IPS-18a (cell line): ENCODE results near the gene RRAS2.
"Not testable (repeated sequence)": the region's sequence is repeated elsewhere in the genome, so short reads cannot be mapped to it uniquely, and the experiment has no call there.

Source experiments
- H3K27ac ChIP-seq: one replicate; pipeline ENCODE4 v1.5.1; 2013; ENCODE audit warnings: low read length
- H3K27me3 ChIP-seq: one replicate; pipeline ENCODE4 v1.6.1; 2013; ENCODE audit warnings: mild to moderate bottlenecking, low read length; ENCODE audit not compliant: control insufficient read depth, insufficient read depth
- H3K36me3 ChIP-seq: one replicate; pipeline ENCODE4 v1.6.1; 2013; ENCODE audit warnings: low read depth, low read length; ENCODE audit not compliant: control insufficient read depth
- H3K4me1 ChIP-seq: one replicate; pipeline ENCODE4 v1.6.1; 2013; ENCODE audit warnings: low read depth, low read length; ENCODE audit not compliant: control insufficient read depth
- H3K4me3 ChIP-seq: one replicate; pipeline ENCODE4 v1.5.1; 2013; ENCODE audit warnings: low read length
- H3K9ac ChIP-seq: one replicate; pipeline ENCODE4 v1.6.1; 2013; ENCODE audit warnings: mild to moderate bottlenecking, low read length, moderate library complexity
- H3K9me3 ChIP-seq: one replicate; pipeline ENCODE4 v1.6.1; 2013; ENCODE audit warnings: low read depth, low read length; ENCODE audit not compliant: control insufficient read depth

The RRAS2 gene

GRCh38 chr11:14369598-14369997 is 10.6 kb upstream of the RRAS2 start:
- no peaks in the 10 kb centered on the region for H3K27me3 ChIP-seq
- no peak overlapping the region for H3K4me3 ChIP-seq
- H3K36me3 ChIP-seq, result no peaks in the 10 kb centered on the region
- H3K4me1 ChIP-seq, result peaks cover 6% of the 10 kb centered on the region
- no peak overlapping the region for H3K27ac ChIP-seq
- H3K9ac ChIP-seq, result no peak overlapping the region
- no peaks in the 10 kb centered on the region for H3K9me3 ChIP-seq

- H3K4me1 ChIP-seq, result peaks cover 6% of the 10 kb centered on the region
- no peak overlapping the region for H3K27ac ChIP-seq
- no peak overlapping the region for H3K9ac ChIP-seq
- H3K27me3 ChIP-seq, result no peaks in the 10 kb centered on the region
- H3K9me3 ChIP-seq, result no peaks in the 10 kb centered on the region
- H3K36me3 ChIP-seq, result no peaks in the 10 kb centered on the region
- H3K4me3 ChIP-seq, result no peak overlapping the region
These were observed 8.0 kb upstream of the RRAS2 start for GRCh38 chr11:14366936-14367335.

GRCh38 chr11:14364322-14364721 is 5.3 kb upstream of the RRAS2 start:
- H3K36me3 ChIP-seq, result no peaks in the 10 kb centered on the region
- H3K9ac ChIP-seq, result no peak overlapping the region
- no peaks in the 10 kb centered on the region for H3K9me3 ChIP-seq
- H3K27me3 ChIP-seq, result peaks cover 4% of the 10 kb centered on the region
- H3K4me3 ChIP-seq, result no peak overlapping the region
- peaks cover 4% of the 10 kb centered on the region for H3K4me1 ChIP-seq
- no peak overlapping the region for H3K27ac ChIP-seq

GRCh38 chr11:14362611-14363010 is 3.6 kb upstream of the RRAS2 start:
- no peak overlapping the region for H3K9ac ChIP-seq
- H3K9me3 ChIP-seq, result no peaks in the 10 kb centered on the region
- no peak overlapping the region for H3K4me3 ChIP-seq
- H3K36me3 ChIP-seq, result no peaks in the 10 kb centered on the region
- no peak overlapping the region for H3K27ac ChIP-seq
- peaks cover 5% of the 10 kb centered on the region for H3K27me3 ChIP-seq
- H3K4me1 ChIP-seq, result peaks cover 5% of the 10 kb centered on the region

- Histone ChIP-seq H3K9ac (no peak overlapping the region), H3K27ac (no peak overlapping the region), H3K9me3 (no peaks in the 10 kb centered on the region), H3K36me3 (no peaks in the 10 kb centered on the region), H3K4me1 (peaks cover 11% of the 10 kb centered on the region), H3K4me3 (no peak overlapping the region), H3K27me3 (peaks cover 5% of the 10 kb centered on the region)
These were observed 3.0 kb upstream of the RRAS2 start for GRCh38 chr11:14361951-14362350.

- peaks cover 12% of the 10 kb centered on the region for H3K4me1 ChIP-seq
- H3K4me3 ChIP-seq, result no peak overlapping the region
- H3K9ac ChIP-seq, result no peak overlapping the region
- no peaks in the 10 kb centered on the region for H3K9me3 ChIP-seq
- H3K27ac ChIP-seq, result no peak overlapping the region
- H3K27me3 ChIP-seq, result peaks cover 5% of the 10 kb centered on the region
- H3K36me3 ChIP-seq, result no peaks in the 10 kb centered on the region
These were observed 2.0 kb upstream of the RRAS2 start for GRCh38 chr11:14360976-14361375.

GRCh38 chr11:14359501-14360031 is 583 bp upstream of the RRAS2 start:
- Histone ChIP-seq H3K36me3 (peaks cover 3% of the 10 kb centered on the region), H3K9me3 (no peaks in the 10 kb centered on the region), H3K4me1 (peaks cover 12% of the 10 kb centered on the region), H3K4me3 (peak overlapping the region; percentile 94), H3K9ac (no peak overlapping the region), H3K27ac (no peak overlapping the region), H3K27me3 (peaks cover 5% of the 10 kb centered on the region)

GRCh38 chr11:14357881-14358728 is 878 bp downstream of the RRAS2 start:
- Histone ChIP-seq H3K9me3 (no peaks in the 10 kb centered on the region), H3K4me3 (peak overlapping the region; percentile 94), H3K9ac (peak overlapping the region; percentile 93), H3K27ac (no peak overlapping the region), H3K4me1 (peaks cover 22% of the 10 kb centered on the region), H3K27me3 (peaks cover 5% of the 10 kb centered on the region), H3K36me3 (peaks cover 3% of the 10 kb centered on the region)

- Histone ChIP-seq H3K27ac (no peak overlapping the region), H3K27me3 (peaks cover 5% of the 10 kb centered on the region), H3K9ac (no peak overlapping the region), H3K4me1 (peaks cover 22% of the 10 kb centered on the region), H3K9me3 (no peaks in the 10 kb centered on the region), H3K4me3 (peak overlapping the region; percentile 1), H3K36me3 (peaks cover 3% of the 10 kb centered on the region)
These were observed 2.6 kb downstream of the RRAS2 start for GRCh38 chr11:14356342-14356741.

GRCh38 chr11:14354604-14355003 is 4.4 kb downstream of the RRAS2 start:
- peaks cover 34% of the 10 kb centered on the region for H3K4me1 ChIP-seq
- H3K9ac ChIP-seq, H3K36me3 ChIP-seq, H3K27ac ChIP-seq, H3K9me3 ChIP-seq, H3K4me3 ChIP-seq, H3K27me3 ChIP-seq: not testable (repeated sequence)

GRCh38 chr11:14350716-14351238 is 8.2 kb downstream of the RRAS2 start:
- Histone ChIP-seq H3K27ac (no peak overlapping the region), H3K9me3 (no peaks in the 10 kb centered on the region), H3K36me3 (peaks cover 6% of the 10 kb centered on the region), H3K4me3 (no peak overlapping the region), H3K4me1 (peaks cover 40% of the 10 kb centered on the region), H3K27me3 (no peaks in the 10 kb centered on the region), H3K9ac (no peak overlapping the region)

- H3K9me3 ChIP-seq, result no peaks in the 10 kb centered on the region
- H3K27me3 ChIP-seq, result no peaks in the 10 kb centered on the region
- H3K4me1 ChIP-seq, result peaks cover 46% of the 10 kb centered on the region
- no peak overlapping the region for H3K9ac ChIP-seq
- H3K4me3 ChIP-seq, result no peak overlapping the region
- H3K36me3 ChIP-seq, result peaks cover 5% of the 10 kb centered on the region
- no peak overlapping the region for H3K27ac ChIP-seq
These were observed 8.8 kb downstream of the RRAS2 start for GRCh38 chr11:14350215-14350614.
